SK-N-SH (cell line): ENCODE data around the gene TMEM106C. TPM values are rescaled to one million over a fixed set of nuclear protein-coding genes. Genes with fewer than 3 reads are reported as not detected.

Experiments
- CTCF ChIA-PET: fragments of 300-600, 350-600 bp; formaldehyde crosslinking; extraction: SDS; loops from one replicate; lab custom pipeline; 2021; lab: Yijun Ruan, JAX
- POLR2A ChIA-PET: fragments of 350-600 bp; sonication (Branson Sonifier 250); formaldehyde crosslinking; extraction: SDS; loops from one replicate; lab custom pipeline; 2020; ENCODE audit warnings: antibody characterized with exemption, inconsistent platforms; lab: Yijun Ruan, JAX
- DNase-seq: peaks from one replicate; pipeline ENCODE4 v3.0.0; 2012
- H2AFZ ChIP-seq: fragments of 200-600 bp; sonication (generic); 2 replicates; pipeline ENCODE4 v1.8.1; 2016; ENCODE audit warnings: antibody characterized with exemption, mild to moderate bottlenecking, low read depth
- H3F3A ChIP-seq: fragments of 200-600 bp; sonication (generic); replicated peaks from 2 replicates; pipeline ENCODE3; 2016; ENCODE audit warnings: antibody characterized with exemption, mild to moderate bottlenecking; ENCODE audit not compliant: insufficient read depth
- H3K27ac ChIP-seq, 2 experiments: fragments of 200-500 bp in 1 of 2; fragments of 200-600 bp in 1 of 2; sonication (Bioruptor generic) in 1 of 2; sonication (generic), shearing (Covaris generic) in 1 of 2; 2 replicates each; pipeline versions ENCODE4 v1.5.1 to v1.6.1; 2014 to 2016; ENCODE audit warnings: low read depth in 2 of 2, inconsistent platforms in 1 of 2, low read length in 1 of 2, mild to moderate bottlenecking in 1 of 2, mixed read lengths in 1 of 2
- H3K27me3 ChIP-seq: fragments of 200-600 bp; sonication (generic), shearing (Covaris generic); 2 replicates; pipeline ENCODE4 v1.6.1; 2016; ENCODE audit warnings: mixed run types; ENCODE audit not compliant: insufficient read depth
- H3K36me3 ChIP-seq, 2 experiments: fragments of 200-500 bp in 1 of 2; fragments of 200-600 bp in 1 of 2; sonication (Bioruptor generic) in 1 of 2; sonication (generic) in 1 of 2; replicated peaks in 1 of 2; 2 replicates each; pipeline versions ENCODE3 to v1.5.1; 2014 to 2016; ENCODE audit warnings: low read length in 1 of 2, mild to moderate bottlenecking in 1 of 2; ENCODE audit not compliant: insufficient read depth in 2 of 2, control insufficient read depth in 1 of 2
- H3K4me1 ChIP-seq, 2 experiments: fragments of 200-500 bp in 1 of 2; fragments of 200-600 bp in 1 of 2; sonication (Bioruptor generic) in 1 of 2; sonication (generic), shearing (Covaris generic) in 1 of 2; 2 replicates each; pipeline versions ENCODE4 v1.5.1 to v1.6.1; 2014 to 2016; ENCODE audit warnings: low read depth in 1 of 2, low read length in 1 of 2, mixed run types in 1 of 2; ENCODE audit not compliant: insufficient read depth in 2 of 2, control insufficient read depth in 1 of 2
- H3K4me2 ChIP-seq: fragments of 200-600 bp; sonication (generic), shearing (Covaris generic); 2 replicates; pipeline ENCODE4 v1.6.1; 2017; ENCODE audit warnings: mixed run types
- H3K4me3 ChIP-seq, 2 experiments: fragments of 200-500 bp in 1 of 2; fragments of 200-600 bp in 1 of 2; sonication (Bioruptor generic) in 1 of 2; sonication (generic), shearing (Covaris generic) in 1 of 2; 2 replicates each; pipeline versions ENCODE4 v1.5.1 to v1.8.1; 2014 to 2016; ENCODE audit warnings: low read depth in 2 of 2, inconsistent platforms in 1 of 2, low read length in 1 of 2, mild to moderate bottlenecking in 1 of 2, mixed read lengths in 1 of 2, moderate library complexity in 1 of 2
- H3K79me2 ChIP-seq: fragments of 200-600 bp; sonication (generic); 2 replicates; pipeline ENCODE4 v1.8.1; 2017; ENCODE audit warnings: mild to moderate bottlenecking; ENCODE audit not compliant: insufficient read depth
- H3K9ac ChIP-seq: fragments of 200-600 bp; sonication (generic); 2 replicates; pipeline ENCODE4 v1.6.1; 2017; ENCODE audit warnings: mixed run types
- H3K9me2 ChIP-seq: fragments of 200-600 bp; sonication (generic); 2 replicates; pipeline ENCODE4 v1.6.1; 2017; ENCODE audit warnings: mixed run types
- H3K9me3 ChIP-seq: fragments of 200-600 bp; sonication (generic); 2 replicates; pipeline ENCODE4 v1.6.1; 2017; ENCODE audit warnings: mixed run types, mild to moderate bottlenecking, moderate library complexity
- H4K20me1 ChIP-seq: fragments of 200-600 bp; sonication (generic); 2 replicates; pipeline ENCODE4 v1.6.1; 2017; ENCODE audit warnings: mild to moderate bottlenecking, mixed run types; ENCODE audit not compliant: insufficient read depth
- CHD2 ChIP-seq: fragments of 150-350 bp; IDR thresholded peaks from 2 replicates; pipeline ENCODE4 v1.6.1; 2018; ENCODE audit warnings: low read length; ENCODE audit not compliant: partially characterized antibody
- EP300 ChIP-seq, 2 experiments: IDR thresholded peaks; 2 replicates each; pipeline versions ENCODE4 v1.4.0 to v1.6.1; 2012; ENCODE audit warnings: borderline replicate concordance in 1 of 2, low read depth in 1 of 2, low read length in 1 of 2
- EZH2phosphoT487 ChIP-seq: fragments of 200-600 bp; sonication (generic); IDR thresholded peaks from 2 replicates; pipeline ENCODE4 v1.6.1; 2017; ENCODE audit warnings: low read depth, mixed run types, mild to moderate bottlenecking, antibody characterized with exemption, moderate library complexity, borderline replicate concordance
- FOXJ3 ChIP-seq: sonication (generic); formaldehyde crosslinking; IDR thresholded peaks from 2 replicates; pipeline ENCODE4 v1.5.1; 2020; ENCODE audit warnings: mild to moderate bottlenecking, missing genetic modification reagents
- GABPA ChIP-seq: IDR thresholded peaks from 2 replicates; pipeline ENCODE4 v1.4.0; 2012; ENCODE audit warnings: low read depth, mild to moderate bottlenecking
- GATA2 ChIP-seq: sonication (generic); formaldehyde crosslinking; IDR thresholded peaks from 2 replicates; pipeline ENCODE4 v1.5.0; 2020; ENCODE audit warnings: mild to moderate bottlenecking, missing genetic modification reagents
- IRF3 ChIP-seq: fragments of 150-350 bp; IDR thresholded peaks from 2 replicates; pipeline ENCODE4 v1.6.1; 2016; ENCODE audit warnings: mild to moderate bottlenecking, low read depth, low read length
- JUND ChIP-seq: IDR thresholded peaks from 2 replicates; pipeline ENCODE4 v1.4.0; 2012
- MXI1 ChIP-seq: IDR thresholded peaks from 2 replicates; pipeline ENCODE4 v1.6.1; 2012; ENCODE audit warnings: mild to moderate bottlenecking, low read depth, low read length, improper control_type of control experiment
- NFIC ChIP-seq: IDR thresholded peaks from 2 replicates; pipeline ENCODE4 v1.4.0; 2012; ENCODE audit warnings: borderline replicate concordance
- NRF1 ChIP-seq: IDR thresholded peaks from 2 replicates; pipeline ENCODE4 v1.6.1; 2012; ENCODE audit warnings: low read depth, mild to moderate bottlenecking, low read length
- RAD21 ChIP-seq: IDR thresholded peaks from 2 replicates; pipeline ENCODE4 v1.6.1; 2012; ENCODE audit warnings: mild to moderate bottlenecking, low read length
- REST ChIP-seq: IDR thresholded peaks from 2 replicates; pipeline ENCODE4 v1.6.1; 2012; ENCODE audit warnings: mild to moderate bottlenecking, low read depth, low read length, moderate library complexity
- RXRA ChIP-seq: IDR thresholded peaks from 2 replicates; pipeline ENCODE4 v1.4.0; 2012; ENCODE audit warnings: low read depth, mild to moderate bottlenecking, borderline replicate concordance
- SIN3A ChIP-seq: IDR thresholded peaks from 2 replicates; pipeline ENCODE4 v1.6.1; 2012; ENCODE audit warnings: low read depth, mild to moderate bottlenecking, low read length, moderate library complexity, borderline replicate concordance
- TAF1 ChIP-seq: IDR thresholded peaks from 2 replicates; pipeline ENCODE4 v1.6.1; 2012; ENCODE audit warnings: low read depth, mild to moderate bottlenecking, low read length, moderate library complexity, borderline replicate concordance
- YY1 ChIP-seq: IDR thresholded peaks from 2 replicates; pipeline ENCODE4 v1.4.0; 2012; ENCODE audit warnings: low read depth, mild to moderate bottlenecking
- ZBTB33 ChIP-seq: IDR thresholded peaks from 2 replicates; pipeline ENCODE4 v1.4.0; 2012; ENCODE audit warnings: low read depth, borderline replicate concordance
- WGBS: methylation state at CpG from one replicate; pipeline ENCODE4 v1.1.6; 2017; ENCODE audit warnings: low lambda C conversion rate; 5-methylcytosine and 5-hydroxymethylcytosine counted together
- polyA plus RNA-seq, 3 experiments: library from polyadenylated mRNA; depleted of rRNA; stranded (reverse); fragments of >200 nt; gene quantifications; 2 replicates each; pipeline ENCODE4 v1.2.3, GENCODE V29; 2012

Gene TMEM106C
- polyA plus RNA-seq, 1 of the 3 experiments (the other 2 are of a cell fraction), result 133 TPM

- POLR2A ChIA-PET, result no interaction called here
- Histone ChIP-seq H3K79me2 (no peaks in the 10 kb centered on the region), H4K20me1 (no peaks in the 10 kb centered on the region), H3K27me3 (peaks cover 74% of the 10 kb centered on the region), H3K27ac (no peak overlapping the region), H3K36me3 (no peaks in the 10 kb centered on the region), H3K4me3 (no peak overlapping the region), H3K9ac (no peak overlapping the region), H3K4me1 (peaks cover 4 to 18% of the 10 kb centered on the region in 2 experiments; a peak in 1 of 4 replicates), H3F3A (no peaks in the 10 kb centered on the region), H2AFZ (no peak overlapping the region), H3K9me3 (no peaks in the 10 kb centered on the region), H3K4me2 (no peak overlapping the region), H3K9me2 (no peaks in the 10 kb centered on the region)
- CTCF ChIA-PET, result no interaction called here
- no peak for TF ChIP-seq JUND
- no peak for TF ChIP-seq FOXJ3 (CRISPR knock-in tag)
- TF ChIP-seq EP300 (IDR thresholded peaks at IDR 0.05; ENCODE audit: borderline replicate concordance in 1 of 2, low read depth in 1 of 2, low read length in 1 of 2), result no peak
- TF ChIP-seq MXI1, result no peak
- no peak for TF ChIP-seq EZH2phosphoT487
- TF ChIP-seq NFIC, result no peak
- TF ChIP-seq ZBTB33, result no peak
- no peak for TF ChIP-seq YY1
- no peak for TF ChIP-seq GABPA
- TF ChIP-seq TAF1, result no peak
- TF ChIP-seq CHD2, result no peak
- no peak for TF ChIP-seq SIN3A
- TF ChIP-seq NRF1, result no peak
- no peak for DNase-seq
- WGBS, result 77% methylated on average over 4 of the region's 4 CpGs
These were observed 43.8 kb downstream of the TMEM106C start for GRCh38 chr12:48007206-48007605.

GRCh38 chr12:48008349-48008748 is 45.0 kb downstream of the TMEM106C start:
- TF ChIP-seq FOXJ3 (CRISPR knock-in tag) (no peak), CHD2 (no peak), NRF1 (no peak), JUND (no peak), REST (no peak), GATA2 (no peak), IRF3 (no peak), ZBTB33 (no peak), RXRA (no peak), EZH2phosphoT487 (no peak), YY1 (no peak), RAD21 (no peak), MXI1 (no peak)
- Histone ChIP-seq H3K27ac (no peak overlapping the region), H3K9me3 (no peaks in the 10 kb centered on the region), H3K4me1 (peaks cover 0 to 8% of the 10 kb centered on the region in 2 experiments; a peak in 1 of 4 replicates), H2AFZ (no peak overlapping the region), H3K27me3 (peaks cover 63% of the 10 kb centered on the region), H3K36me3 (no peaks in the 10 kb centered on the region), H3F3A (no peaks in the 10 kb centered on the region), H3K9me2 (no peaks in the 10 kb centered on the region), H3K79me2 (no peaks in the 10 kb centered on the region), H3K4me3 (no peak overlapping the region), H3K9ac (no peak overlapping the region), H3K4me2 (no peak overlapping the region), H4K20me1 (no peaks in the 10 kb centered on the region)
- POLR2A ChIA-PET, result no interaction called here
- DNase-seq, result no peak
- CTCF ChIA-PET, result no interaction called here
- WGBS, result 49% methylated on average over 2 of the region's 2 CpGs
